ENCODE measurements around the gene EFCAB13. TPM values are rescaled to one million over a fixed set of nuclear protein-coding genes. Genes with fewer than 3 reads are reported as not detected.

Gene EFCAB13
- total and polyA plus RNA-seq, 2 of the 4 experiments (the other 2 are of a cell fraction): 0.77 to 1.4 TPM

DNA sequence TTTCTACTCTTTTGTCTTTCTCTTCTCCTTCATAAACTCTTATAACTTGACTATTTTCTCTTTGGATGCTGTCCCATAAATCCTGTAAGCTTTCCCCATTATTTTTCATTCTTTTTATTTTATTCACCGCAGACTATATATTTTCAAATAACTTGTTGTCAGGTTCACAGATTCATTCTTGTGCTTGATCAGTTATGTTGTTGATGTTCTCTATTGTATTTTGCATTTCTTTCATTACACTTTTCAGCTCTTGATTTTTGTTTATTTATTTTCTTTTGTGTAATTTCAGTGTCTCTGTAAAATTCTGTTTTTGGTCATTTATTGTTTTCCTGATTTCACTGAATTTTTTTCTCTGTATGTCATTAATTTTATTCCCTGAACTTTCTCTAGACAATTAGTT is 49.2 kb downstream of the EFCAB13 start:
- no peaks in the 10 kb centered on the region for H3K79me1 ChIP-seq (ENCODE audit: low read depth in 1 of 2, low read length in 2 of 2)
- TF ChIP-seq RCOR1 (IDR thresholded peaks at IDR 0.05; ENCODE audit: insufficient replicate concordance, low read length) (no peak), CEBPB (IDR thresholded peaks at IDR 0.05; ENCODE audit: low read depth, low read length) (no peak), MAFK (IDR thresholded peaks at IDR 0.05; ENCODE audit: low read depth, low read length) (no peak), RFX5 (IDR thresholded peaks at IDR 0.05; ENCODE audit: low read depth, low read length) (no peak), POLR2A (IDR thresholded peaks at IDR 0.05; ENCODE audit: low read depth, low read length) (no peak), CHD1 (IDR thresholded peaks at IDR 0.05; ENCODE audit: low read depth, low read length) (no peak), BHLHE40 (IDR thresholded peaks at IDR 0.05; ENCODE audit: low read depth, low read length) (no peak), FOS (IDR thresholded peaks at IDR 0.05; ENCODE audit: low read depth, low read length) (no peak), SMC3 (IDR thresholded peaks at IDR 0.05; ENCODE audit: low read depth, low read length) (no peak), RAD21 (IDR thresholded peaks at IDR 0.05; ENCODE audit: low read length) (no peak), MAZ (IDR thresholded peaks at IDR 0.05; ENCODE audit: borderline replicate concordance, low read depth, low read length) (no peak)
- TF ChIP-seq, protein P1, sequence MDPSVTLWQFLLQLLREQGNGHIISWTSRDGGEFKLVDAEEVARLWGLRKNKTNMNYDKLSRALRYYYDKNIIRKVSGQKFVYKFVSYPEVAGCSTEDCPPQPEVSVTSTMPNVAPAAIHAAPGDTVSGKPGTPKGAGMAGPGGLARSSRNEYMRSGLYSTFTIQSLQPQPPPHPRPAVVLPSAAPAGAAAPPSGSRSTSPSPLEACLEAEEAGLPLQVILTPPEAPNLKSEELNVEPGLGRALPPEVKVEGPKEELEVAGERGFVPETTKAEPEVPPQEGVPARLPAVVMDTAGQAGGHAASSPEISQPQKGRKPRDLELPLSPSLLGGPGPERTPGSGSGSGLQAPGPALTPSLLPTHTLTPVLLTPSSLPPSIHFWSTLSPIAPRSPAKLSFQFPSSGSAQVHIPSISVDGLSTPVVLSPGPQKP (IDR thresholded peaks at IDR 0.05; ENCODE audit: borderline replicate concordance, low read depth, low read length): no peak
- TF ChIP-seq, protein P2, sequence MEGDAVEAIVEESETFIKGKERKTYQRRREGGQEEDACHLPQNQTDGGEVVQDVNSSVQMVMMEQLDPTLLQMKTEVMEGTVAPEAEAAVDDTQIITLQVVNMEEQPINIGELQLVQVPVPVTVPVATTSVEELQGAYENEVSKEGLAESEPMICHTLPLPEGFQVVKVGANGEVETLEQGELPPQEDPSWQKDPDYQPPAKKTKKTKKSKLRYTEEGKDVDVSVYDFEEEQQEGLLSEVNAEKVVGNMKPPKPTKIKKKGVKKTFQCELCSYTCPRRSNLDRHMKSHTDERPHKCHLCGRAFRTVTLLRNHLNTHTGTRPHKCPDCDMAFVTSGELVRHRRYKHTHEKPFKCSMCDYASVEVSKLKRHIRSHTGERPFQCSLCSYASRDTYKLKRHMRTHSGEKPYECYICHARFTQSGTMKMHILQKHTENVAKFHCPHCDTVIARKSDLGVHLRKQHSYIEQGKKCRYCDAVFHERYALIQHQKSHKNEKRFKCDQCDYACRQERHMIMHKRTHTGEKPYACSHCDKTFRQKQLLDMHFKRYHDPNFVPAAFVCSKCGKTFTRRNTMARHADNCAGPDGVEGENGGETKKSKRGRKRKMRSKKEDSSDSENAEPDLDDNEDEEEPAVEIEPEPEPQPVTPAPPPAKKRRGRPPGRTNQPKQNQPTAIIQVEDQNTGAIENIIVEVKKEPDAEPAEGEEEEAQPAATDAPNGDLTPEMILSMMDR (conservative IDR thresholded peaks at IDR 0.05; ENCODE audit: low read depth, low read length): no peak

More for the DNA sequence above, 49.2 kb downstream of the EFCAB13 start:
- H3K27me3 ChIP-seq (ENCODE audit: control insufficient read depth, insufficient read depth, low read length): no peaks in the 10 kb centered on the region
- H3K4ac ChIP-seq (ENCODE audit: low read depth, low read length): no peak overlapping the region
- H2AK9ac ChIP-seq (replicated peaks; ENCODE audit: low read depth, low read length, poor library complexity): no peak overlapping the region
- DNase-seq (no peak), ATAC-seq (ENCODE audit: low read depth) (no peak)
- H2AFZ ChIP-seq (replicated peaks; ENCODE audit: low read length, poor library complexity): no peak overlapping the region
- no peak overlapping the region for H3K4me2 ChIP-seq (ENCODE audit: low read depth, low read length)
- no peak overlapping the region for H2BK120ac ChIP-seq (ENCODE audit: low read depth, low read length)
- no peak overlapping the region for H2AK5ac ChIP-seq (ENCODE audit: low read depth, low read length)
- no peak overlapping the region for H4K91ac ChIP-seq (ENCODE audit: insufficient read depth, low read depth, low read length)
- intact Hi-C loops (cut with micrococcal nuclease): no loop called here
- no peak overlapping the region for H3K4me3 ChIP-seq (ENCODE audit: insufficient read depth, low read depth, low read length)
- no peak overlapping the region for H3K9ac ChIP-seq (ENCODE audit: low read depth, low read length)
- no peak overlapping the region for H3K14ac ChIP-seq (replicated peaks; ENCODE audit: low read depth, low read length)
- no peak overlapping the region for H3K27ac ChIP-seq (ENCODE audit: insufficient read depth, low read length)
- no TSS peak for BruUV-seq (replicated peaks)
- no peaks in the 10 kb centered on the region for H3K9me3 ChIP-seq (ENCODE audit: control insufficient read depth, insufficient read depth, low read length)
- H2BK15ac ChIP-seq (ENCODE audit: low read depth, low read length): no peak overlapping the region
- H3K9me1 ChIP-seq (ENCODE audit: insufficient read depth, low read length): no peaks in the 10 kb centered on the region
- dilution Hi-C loops (cut with HindIII; ENCODE audit: low sequenced_read_pairs, unreplicated experiment): no loop called here
- in situ Hi-C loops (cut with MboI; ENCODE audit: low sequenced_read_pairs): no loop called here
- no peak overlapping the region for H3K23ac ChIP-seq (ENCODE audit: low read depth, low read length)
- ChIA-PET CTCF (no interaction called here), POLR2A (ENCODE audit: unreplicated experiment) (no interaction called here)
- H3K4me1 ChIP-seq (ENCODE audit: control insufficient read depth, insufficient read depth, low read length): no peaks in the 10 kb centered on the region
- no peak overlapping the region for H2BK20ac ChIP-seq (ENCODE audit: low read depth, low read length)
- H3K56ac ChIP-seq (ENCODE audit: extremely low read depth, insufficient read depth, low read length): no peak overlapping the region
- no peak overlapping the region for H3K18ac ChIP-seq (ENCODE audit: low read depth, low read length)
- no peak overlapping the region for H4K8ac ChIP-seq (ENCODE audit: low read depth in 2 of 2, low read length in 2 of 2)
- H3K36me3 ChIP-seq (ENCODE audit: control insufficient read depth, insufficient read depth, low read length): no peaks in the 10 kb centered on the region
- H2BK5ac ChIP-seq (ENCODE audit: low read depth, low read length, poor library complexity, severe bottlenecking): no peak overlapping the region
- H4K5ac ChIP-seq (ENCODE audit: low read depth, low read length): no peak overlapping the region
- no CpG with 5 or more reads among the region's 1 CpG for WGBS, 2 experiments (ENCODE audit: extremely low coverage in 2 of 2, insufficient read length in 1 of 2)
- H4K20me1 ChIP-seq (ENCODE audit: insufficient read depth, low read length): no peaks in the 10 kb centered on the region

All from IMR-90 (cell line).